LNCaP clone FGC (cell line): ENCODE results near the gene KIAA0753.

Experiments used
- DNase-seq: peaks from one replicate; pipeline ENCODE4 v3.0.0-alpha.2; 2011; ENCODE audit warnings: low read depth
- H3K4me3 ChIP-seq: 2 replicates; pipeline ENCODE4 v1.5.1; 2011; ENCODE audit warnings: mild to moderate bottlenecking, low read depth, low read length, control low read depth
- CTCF ChIP-seq: IDR thresholded peaks from 2 replicates; pipeline ENCODE4 v1.5.1; 2012; ENCODE audit warnings: mild to moderate bottlenecking; ENCODE audit not compliant: control insufficient read depth, insufficient read depth; ENCODE audit errors: extremely low read depth

The KIAA0753 gene

GRCh38 chr17:6677158-6677831 is 36.8 kb upstream of the KIAA0753 start:
- H3K4me3 ChIP-seq = no peak overlapping the region
- TF ChIP-seq CTCF = no peak
- no peak for DNase-seq

- TF ChIP-seq CTCF = no peak
- no peak for DNase-seq
- no peak overlapping the region for H3K4me3 ChIP-seq
Measured at GRCh38 chr17:6676802-6677157, 36.3 kb upstream of the KIAA0753 start.

GRCh38 chr17:6675201-6675825 is 34.8 kb upstream of the KIAA0753 start:
- no peak for TF ChIP-seq CTCF
- DNase-seq = no peak
- H3K4me3 ChIP-seq = no peak overlapping the region

GRCh38 chr17:6674586-6674985 is 34.1 kb upstream of the KIAA0753 start:
- H3K4me3 ChIP-seq = no peak overlapping the region
- no peak for DNase-seq
- TF ChIP-seq CTCF = no peak

- TF ChIP-seq CTCF = no peak
Measured at GRCh38 chr17:6671431-6671830, 30.9 kb upstream of the KIAA0753 start.

GRCh38 chr17:6670999-6671398 is 30.5 kb upstream of the KIAA0753 start:
- TF ChIP-seq CTCF = no peak
- DNase-seq = no peak
- no peak overlapping the region for H3K4me3 ChIP-seq

More at GRCh38 chr17:6671431-6671830, 30.9 kb upstream of the KIAA0753 start:
- no peak overlapping the region for H3K4me3 ChIP-seq
- no peak for DNase-seq

- no peak for DNase-seq
- TF ChIP-seq CTCF = no peak
Measured at GRCh38 chr17:6670571-6670970, 30.1 kb upstream of the KIAA0753 start.

More at GRCh38 chr17:6670571-6670970, 30.1 kb upstream of the KIAA0753 start:
- H3K4me3 ChIP-seq = no peak overlapping the region
